ENCODE measurements around the gene SEC22B. TPM values are rescaled to one million over a fixed set of nuclear protein-coding genes. Genes with fewer than 3 reads are reported as not detected.
"Not testable (repeated sequence)": the region's sequence is repeated elsewhere in the genome, so short reads cannot be mapped to it uniquely, and the experiment has no call there.

Gene SEC22B
- total RNA-seq, 1 donor from 2014 or later, result 22.3 TPM

- H3K27ac Mint-ChIP-seq; intact Hi-C loops (cut with micrococcal nuclease); H3K27me3 Mint-ChIP-seq (ENCODE audit: insufficient read depth); H3K9me3 Mint-ChIP-seq; DNase-seq (ENCODE audit: low spot score); H3K36me3 Mint-ChIP-seq (ENCODE audit: low read depth); H3K4me3 Mint-ChIP-seq: not testable (repeated sequence)
- peaks cover 24% of the 10 kb centered on the region for H3K4me1 Mint-ChIP-seq (ENCODE audit: low read depth)
Observed at GRCh38 chr1:120120525-120120924, 55.8 kb downstream of the SEC22B start.

- H3K9me3 Mint-ChIP-seq; H3K27ac Mint-ChIP-seq; H3K36me3 Mint-ChIP-seq (ENCODE audit: low read depth); DNase-seq (ENCODE audit: low spot score); H3K4me3 Mint-ChIP-seq; H3K27me3 Mint-ChIP-seq (ENCODE audit: insufficient read depth); intact Hi-C loops (cut with micrococcal nuclease): not testable (repeated sequence)
- peaks cover 14% of the 10 kb centered on the region for H3K4me1 Mint-ChIP-seq (ENCODE audit: low read depth)
Observed at GRCh38 chr1:120117371-120118177, 58.7 kb downstream of the SEC22B start.

GRCh38 chr1:120116094-120116493, 60.2 kb downstream of the SEC22B start:
- H3K27ac Mint-ChIP-seq; H3K36me3 Mint-ChIP-seq (ENCODE audit: low read depth); H3K4me3 Mint-ChIP-seq; H3K4me1 Mint-ChIP-seq (ENCODE audit: low read depth); H3K9me3 Mint-ChIP-seq; DNase-seq (ENCODE audit: low spot score); H3K27me3 Mint-ChIP-seq (ENCODE audit: insufficient read depth); intact Hi-C loops (cut with micrococcal nuclease): not testable (repeated sequence)

GRCh38 chr1:120113134-120113533, 63.2 kb downstream of the SEC22B start:
- H3K36me3 Mint-ChIP-seq (ENCODE audit: low read depth); H3K9me3 Mint-ChIP-seq; H3K27me3 Mint-ChIP-seq (ENCODE audit: insufficient read depth); DNase-seq (ENCODE audit: low spot score); intact Hi-C loops (cut with micrococcal nuclease); H3K27ac Mint-ChIP-seq; H3K4me1 Mint-ChIP-seq (ENCODE audit: low read depth); H3K4me3 Mint-ChIP-seq: not testable (repeated sequence)

GRCh38 chr1:120112212-120112611, 64.1 kb downstream of the SEC22B start:
- H3K27ac Mint-ChIP-seq; H3K27me3 Mint-ChIP-seq (ENCODE audit: insufficient read depth); DNase-seq (ENCODE audit: low spot score); H3K9me3 Mint-ChIP-seq; intact Hi-C loops (cut with micrococcal nuclease); H3K4me1 Mint-ChIP-seq (ENCODE audit: low read depth); H3K4me3 Mint-ChIP-seq; H3K36me3 Mint-ChIP-seq (ENCODE audit: low read depth): not testable (repeated sequence)

- H3K4me3 Mint-ChIP-seq; DNase-seq (ENCODE audit: low spot score); intact Hi-C loops (cut with micrococcal nuclease); H3K4me1 Mint-ChIP-seq (ENCODE audit: low read depth); H3K9me3 Mint-ChIP-seq; H3K27me3 Mint-ChIP-seq (ENCODE audit: insufficient read depth); H3K36me3 Mint-ChIP-seq (ENCODE audit: low read depth); H3K27ac Mint-ChIP-seq: not testable (repeated sequence)
Observed at GRCh38 chr1:120111771-120112170, 64.5 kb downstream of the SEC22B start.

GRCh38 chr1:120111008-120111407, 65.3 kb downstream of the SEC22B start:
- H3K9me3 Mint-ChIP-seq; H3K4me3 Mint-ChIP-seq; H3K4me1 Mint-ChIP-seq (ENCODE audit: low read depth); H3K27me3 Mint-ChIP-seq (ENCODE audit: insufficient read depth); DNase-seq (ENCODE audit: low spot score); intact Hi-C loops (cut with micrococcal nuclease); H3K36me3 Mint-ChIP-seq (ENCODE audit: low read depth); H3K27ac Mint-ChIP-seq: not testable (repeated sequence)

- H3K4me1 Mint-ChIP-seq (ENCODE audit: low read depth), result peaks cover 15% of the 10 kb centered on the region
- H3K4me3 Mint-ChIP-seq; H3K27me3 Mint-ChIP-seq (ENCODE audit: insufficient read depth); H3K9me3 Mint-ChIP-seq; H3K27ac Mint-ChIP-seq; H3K36me3 Mint-ChIP-seq (ENCODE audit: low read depth); intact Hi-C loops (cut with micrococcal nuclease); DNase-seq (ENCODE audit: low spot score): not testable (repeated sequence)
Observed at GRCh38 chr1:120109656-120110055, 66.7 kb downstream of the SEC22B start.

- H3K4me3 Mint-ChIP-seq; DNase-seq (ENCODE audit: low spot score); H3K9me3 Mint-ChIP-seq; H3K27me3 Mint-ChIP-seq (ENCODE audit: insufficient read depth); intact Hi-C loops (cut with micrococcal nuclease); H3K36me3 Mint-ChIP-seq (ENCODE audit: low read depth); H3K27ac Mint-ChIP-seq: not testable (repeated sequence)
- H3K4me1 Mint-ChIP-seq (ENCODE audit: low read depth), result peaks cover 15% of the 10 kb centered on the region
Observed at GRCh38 chr1:120109180-120109579, 67.1 kb downstream of the SEC22B start.

GRCh38 chr1:120105288-120105687, 71.0 kb downstream of the SEC22B start:
- H3K27me3 Mint-ChIP-seq (ENCODE audit: insufficient read depth); H3K9me3 Mint-ChIP-seq; DNase-seq (ENCODE audit: low spot score); intact Hi-C loops (cut with micrococcal nuclease); H3K36me3 Mint-ChIP-seq (ENCODE audit: low read depth): not testable (repeated sequence)
- H3K4me3 Mint-ChIP-seq, result peak overlapping the region; percentile 64
- peaks cover 15% of the 10 kb centered on the region for H3K4me1 Mint-ChIP-seq (ENCODE audit: low read depth)
- H3K27ac Mint-ChIP-seq, result peak overlapping the region; percentile 58

GRCh38 chr1:120103768-120104167, 72.6 kb downstream of the SEC22B start:
- H3K9me3 Mint-ChIP-seq; H3K4me3 Mint-ChIP-seq; intact Hi-C loops (cut with micrococcal nuclease); H3K27ac Mint-ChIP-seq; H3K36me3 Mint-ChIP-seq (ENCODE audit: low read depth); DNase-seq (ENCODE audit: low spot score); H3K27me3 Mint-ChIP-seq (ENCODE audit: insufficient read depth): not testable (repeated sequence)
- H3K4me1 Mint-ChIP-seq (ENCODE audit: low read depth), result peaks cover 15% of the 10 kb centered on the region

GRCh38 chr1:120101593-120101992, 74.7 kb downstream of the SEC22B start:
- H3K27me3 Mint-ChIP-seq (ENCODE audit: insufficient read depth); H3K4me3 Mint-ChIP-seq; H3K9me3 Mint-ChIP-seq; DNase-seq (ENCODE audit: low spot score); intact Hi-C loops (cut with micrococcal nuclease); H3K27ac Mint-ChIP-seq; H3K36me3 Mint-ChIP-seq (ENCODE audit: low read depth): not testable (repeated sequence)
- H3K4me1 Mint-ChIP-seq (ENCODE audit: low read depth), result peaks cover 15% of the 10 kb centered on the region
